KOPT-K1 (cell line): ENCODE data around the gene SPATA16.

ENCODE experiments used
- H3K27ac ChIP-seq: fragments of 200-600 bp; sonication (generic); 2 replicates; pipeline ENCODE4 v1.5.1; 2016; ENCODE audit warnings: antibody characterized with exemption, mild to moderate bottlenecking, low read depth, low read length; ENCODE audit not compliant: poor library complexity, severe bottlenecking
- H3K36me3 ChIP-seq: fragments of 200-600 bp; sonication (generic); 2 replicates; pipeline ENCODE4 v1.5.1; 2017; ENCODE audit warnings: antibody characterized with exemption, mild to moderate bottlenecking, low read length, moderate library complexity; ENCODE audit not compliant: insufficient read depth
- H3K9me3 ChIP-seq: fragments of 200-600 bp; sonication (generic); 2 replicates; pipeline ENCODE4 v1.5.1; 2017; ENCODE audit warnings: antibody characterized with exemption, low read length, mild to moderate bottlenecking; ENCODE audit not compliant: insufficient read depth, poor library complexity, severe bottlenecking

SPATA16 gene

GRCh38 chr3:173003956-173004355 lies 137.1 kb downstream of the SPATA16 start:
- H3K27ac ChIP-seq, result no peak overlapping the region
- no peaks in the 10 kb centered on the region for H3K9me3 ChIP-seq
- no peaks in the 10 kb centered on the region for H3K36me3 ChIP-seq

GRCh38 chr3:173003471-173003870 lies 137.6 kb downstream of the SPATA16 start:
- H3K9me3 ChIP-seq, result no peaks in the 10 kb centered on the region
- H3K36me3 ChIP-seq, result no peaks in the 10 kb centered on the region
- no peak overlapping the region for H3K27ac ChIP-seq

DNA sequence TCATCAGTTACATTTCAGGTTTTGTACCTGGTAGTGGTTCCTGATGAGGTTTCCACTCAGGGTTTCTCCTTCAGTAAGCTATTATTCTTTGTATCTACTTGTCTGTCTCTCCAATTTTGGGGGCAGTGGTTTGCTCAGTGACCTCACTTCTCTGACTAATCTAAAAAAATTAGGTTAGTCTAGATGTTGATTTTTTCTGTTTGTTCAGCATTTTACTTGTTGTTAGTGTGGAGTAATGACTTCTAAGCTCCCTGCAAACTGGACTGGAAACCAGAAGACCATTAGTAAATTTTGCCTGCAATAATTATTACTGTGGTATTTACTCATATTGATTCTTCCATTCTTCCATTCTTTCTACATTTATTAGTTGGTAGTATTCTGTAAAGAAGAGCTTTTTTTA lies 139.4 kb downstream of the SPATA16 start:
- Histone ChIP-seq H3K9me3 (no peaks in the 10 kb centered on the region), H3K27ac (no peak overlapping the region)

DNA sequence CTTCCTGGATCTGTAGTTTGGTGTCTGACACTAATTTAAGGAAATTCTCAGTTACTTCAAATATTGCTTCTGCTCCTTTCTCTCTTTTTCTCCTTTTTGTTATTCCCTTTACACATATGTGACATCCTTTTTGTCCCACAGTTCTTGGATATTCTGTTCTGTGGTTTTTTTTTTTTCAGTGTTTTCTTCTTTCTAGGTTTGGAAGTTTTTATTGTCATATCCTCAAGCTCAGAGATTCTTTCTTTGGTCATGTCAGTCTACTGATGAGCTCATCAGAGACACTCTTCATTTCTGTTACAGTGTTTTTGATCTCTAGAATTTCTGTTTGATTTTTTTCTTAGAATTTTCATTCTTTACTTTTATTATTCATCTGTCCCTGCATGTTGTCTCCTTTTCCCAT lies 140.5 kb downstream of the SPATA16 start:
- Histone ChIP-seq H3K27ac (no peak overlapping the region), H3K36me3 (no peaks in the 10 kb centered on the region), H3K9me3 (no peaks in the 10 kb centered on the region)

More for the DNA sequence above, 139.4 kb downstream of the SPATA16 start:
- no peaks in the 10 kb centered on the region for H3K36me3 ChIP-seq

DNA sequence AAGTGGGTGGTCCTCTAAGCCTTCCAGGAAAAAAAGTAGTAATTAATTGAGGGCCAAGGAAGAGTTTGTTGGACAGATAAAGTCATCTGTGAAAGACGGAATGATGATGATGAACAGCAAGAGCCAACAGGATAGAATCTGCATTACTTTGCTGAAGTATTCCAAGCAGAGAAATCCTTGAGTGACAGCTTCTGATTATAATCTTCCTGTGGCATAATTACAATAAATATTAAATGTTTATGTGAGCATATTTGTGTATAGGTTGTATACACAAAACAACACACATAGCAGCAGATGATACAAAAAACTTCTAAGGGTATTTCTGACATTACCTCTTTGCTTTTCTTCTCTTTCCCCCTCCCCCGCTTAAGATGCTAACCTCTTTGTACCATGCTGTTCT lies 147.6 kb downstream of the SPATA16 start:
- Histone ChIP-seq H3K27ac (no peak overlapping the region), H3K36me3 (no peaks in the 10 kb centered on the region), H3K9me3 (no peaks in the 10 kb centered on the region)

DNA sequence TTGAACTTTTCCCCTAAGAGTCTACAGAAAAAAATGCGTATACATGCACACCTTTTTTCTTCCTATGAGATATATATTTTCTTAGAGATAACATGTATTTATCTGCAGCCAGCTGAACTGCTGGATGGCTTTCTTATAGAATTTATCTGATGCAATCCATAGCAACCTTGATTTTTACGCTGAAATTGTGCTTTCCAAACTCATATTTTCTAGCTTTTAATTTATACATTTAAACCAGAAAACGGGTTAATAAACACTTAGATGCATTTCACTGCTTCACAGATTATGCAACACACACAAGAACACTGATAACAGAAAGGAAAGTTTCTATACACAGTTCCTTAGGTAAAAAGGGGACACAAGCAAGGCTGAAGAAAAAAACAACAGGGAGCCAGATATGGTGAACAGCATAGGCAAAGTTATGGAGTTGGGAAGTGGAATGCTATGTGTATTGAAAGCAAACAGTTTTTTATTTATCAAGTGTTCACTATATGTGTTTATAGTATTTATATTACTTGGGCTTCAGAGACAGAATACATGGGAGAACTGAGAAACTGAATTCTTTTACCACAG lies 149.5 kb downstream of the SPATA16 start:
- no peaks in the 10 kb centered on the region for H3K9me3 ChIP-seq
- H3K36me3 ChIP-seq, result no peaks in the 10 kb centered on the region
- no peak overlapping the region for H3K27ac ChIP-seq

DNA sequence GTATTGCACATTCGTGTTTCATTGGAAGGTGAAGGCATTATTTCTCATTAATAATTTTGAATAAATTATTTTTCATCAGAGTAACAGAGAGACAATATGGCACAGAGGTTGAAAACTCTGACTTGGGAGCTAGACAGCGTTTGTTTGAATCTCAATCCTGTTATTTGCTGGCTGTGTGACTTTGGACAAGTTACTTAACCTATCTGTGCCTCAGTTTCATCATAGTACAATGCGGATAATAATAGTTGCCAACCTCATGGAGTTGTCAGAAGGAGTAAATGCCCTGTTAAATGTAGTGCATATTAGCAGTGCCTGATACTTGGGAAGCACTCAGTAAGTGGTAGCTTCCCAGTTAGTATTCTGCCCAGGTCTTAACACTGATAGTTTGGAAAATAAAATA lies 151.7 kb downstream of the SPATA16 start:
- H3K36me3 ChIP-seq, result no peaks in the 10 kb centered on the region
- H3K27ac ChIP-seq, result no peak overlapping the region
- H3K9me3 ChIP-seq, result no peaks in the 10 kb centered on the region

DNA sequence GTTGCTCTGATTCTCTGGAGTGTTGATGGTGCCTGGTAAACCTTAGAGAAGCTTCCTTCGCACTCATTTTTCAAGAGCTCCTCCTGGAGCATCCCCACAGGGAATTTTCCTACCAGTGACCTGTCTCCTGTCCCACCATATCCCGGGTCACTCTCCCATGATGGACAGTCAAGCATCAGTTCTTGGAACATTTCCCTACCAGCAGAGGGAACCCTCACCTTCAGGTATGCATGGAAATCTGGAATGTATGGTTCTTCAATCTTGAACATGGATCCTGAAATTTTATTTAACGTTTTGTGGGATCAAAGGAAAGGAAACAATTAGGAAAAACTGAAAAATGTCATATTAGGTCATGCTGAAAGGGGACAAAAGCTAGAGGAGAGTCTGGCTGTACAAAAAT lies 153.8 kb downstream of the SPATA16 start:
- H3K27ac ChIP-seq, result no peak overlapping the region
- no peaks in the 10 kb centered on the region for H3K9me3 ChIP-seq
- no peaks in the 10 kb centered on the region for H3K36me3 ChIP-seq

- H3K36me3 ChIP-seq, result no peaks in the 10 kb centered on the region
These were observed 156.1 kb downstream of the SPATA16 start for GRCh38 chr3:172984914-172985313.

DNA sequence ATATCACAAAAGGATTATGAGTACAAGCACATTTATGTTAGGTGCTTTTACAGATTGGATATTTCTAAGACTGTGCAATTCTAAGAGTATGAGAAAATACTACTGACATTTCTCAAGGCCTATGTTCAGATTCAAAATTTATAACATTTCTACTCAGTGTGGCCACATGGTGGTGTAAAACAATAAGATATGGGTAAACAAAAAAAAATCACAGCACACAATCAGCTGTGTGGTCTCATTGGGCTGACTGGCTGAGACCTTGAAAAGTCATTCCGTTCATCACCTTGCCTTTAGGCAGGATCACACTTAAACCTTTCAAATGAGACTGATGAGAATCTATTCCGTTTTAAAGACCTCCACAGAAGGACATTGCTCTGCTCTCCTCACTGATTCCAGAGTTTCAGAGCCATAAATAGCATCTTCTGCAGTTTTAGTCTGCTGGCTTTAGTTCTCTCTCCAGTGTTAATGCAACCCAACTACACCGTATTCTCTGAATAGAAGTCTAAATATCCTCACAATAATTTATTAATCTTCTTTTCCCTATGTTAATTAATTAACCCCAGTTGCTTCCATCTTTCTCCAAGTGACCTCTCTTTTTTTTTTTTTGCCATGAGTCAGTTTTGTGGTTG lies 158.2 kb downstream of the SPATA16 start:
- no peaks in the 10 kb centered on the region for H3K9me3 ChIP-seq
- no peaks in the 10 kb centered on the region for H3K36me3 ChIP-seq
- H3K27ac ChIP-seq, result no peak overlapping the region

More at GRCh38 chr3:172984914-172985313, 156.1 kb downstream of the SPATA16 start:
- Histone ChIP-seq H3K9me3 (no peaks in the 10 kb centered on the region), H3K27ac (no peak overlapping the region)

- Histone ChIP-seq H3K9me3 (no peaks in the 10 kb centered on the region), H3K36me3 (no peaks in the 10 kb centered on the region), H3K27ac (no peak overlapping the region)
These were observed 159.5 kb downstream of the SPATA16 start for GRCh38 chr3:172981407-172981983.

DNA sequence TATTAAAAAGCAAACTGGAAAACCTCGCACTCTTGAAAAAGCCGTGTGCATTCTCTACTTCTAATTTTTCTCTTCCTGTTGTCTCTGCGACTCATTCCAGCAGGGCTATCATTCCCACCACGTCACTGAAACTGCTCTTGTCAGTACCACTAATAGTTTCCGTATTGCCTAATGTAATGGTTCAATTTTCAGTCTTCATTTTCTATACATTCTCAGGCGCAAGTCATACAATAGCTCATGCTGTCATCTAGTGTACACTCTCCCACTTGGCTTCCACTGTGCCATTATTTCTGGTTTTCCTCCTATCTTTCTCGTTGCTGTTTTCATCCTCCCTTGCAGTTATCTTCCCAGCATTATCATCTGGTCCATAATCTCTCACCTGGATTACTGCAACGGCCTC lies 160.2 kb downstream of the SPATA16 start:
- Histone ChIP-seq H3K9me3 (no peaks in the 10 kb centered on the region), H3K36me3 (no peaks in the 10 kb centered on the region), H3K27ac (no peak overlapping the region)

DNA sequence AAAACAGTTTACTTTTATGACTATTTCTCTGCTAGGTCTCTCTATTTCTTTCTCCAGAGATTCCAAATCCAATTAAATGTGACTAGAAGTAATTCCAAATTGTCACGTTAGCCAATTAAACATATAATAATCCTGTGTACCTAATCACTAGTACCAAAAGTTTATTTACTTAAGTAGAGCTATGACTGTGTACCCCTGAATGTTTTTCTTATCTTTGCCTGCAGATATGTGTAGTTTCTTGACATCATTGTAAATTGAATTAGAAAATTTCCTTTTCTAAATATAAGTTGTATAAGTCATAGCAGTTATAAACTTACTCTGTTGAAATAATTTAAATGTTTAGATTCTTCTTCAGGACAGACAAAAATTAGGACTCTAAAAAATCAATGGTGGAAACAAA lies 163.3 kb downstream of the SPATA16 start:
- no peaks in the 10 kb centered on the region for H3K9me3 ChIP-seq
- H3K27ac ChIP-seq, result no peak overlapping the region
- H3K36me3 ChIP-seq, result no peaks in the 10 kb centered on the region

GRCh38 chr3:172974969-172975368 lies 166.1 kb downstream of the SPATA16 start:
- no peaks in the 10 kb centered on the region for H3K36me3 ChIP-seq
- no peak overlapping the region for H3K27ac ChIP-seq
- H3K9me3 ChIP-seq, result no peaks in the 10 kb centered on the region

GRCh38 chr3:172973799-172974198 lies 167.2 kb downstream of the SPATA16 start:
- no peaks in the 10 kb centered on the region for H3K9me3 ChIP-seq
- no peaks in the 10 kb centered on the region for H3K36me3 ChIP-seq
- no peak overlapping the region for H3K27ac ChIP-seq

DNA sequence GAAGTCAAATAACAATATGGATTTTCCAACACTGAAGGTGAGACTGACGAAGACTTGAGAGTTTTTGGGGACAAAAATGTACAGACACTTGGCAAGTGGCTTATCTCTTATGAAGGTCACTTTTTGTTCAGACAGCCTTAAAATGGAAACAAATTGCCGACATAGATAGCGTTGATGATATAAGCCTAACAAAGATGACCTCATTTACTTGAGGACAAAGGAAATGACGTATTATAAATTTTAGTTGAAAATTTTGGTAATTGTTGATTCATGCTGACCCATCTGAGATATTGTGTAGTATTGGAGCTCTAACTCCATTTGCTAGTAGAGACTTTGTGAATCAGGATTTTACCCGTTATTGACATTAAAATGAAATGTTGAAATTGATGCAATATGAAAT lies 168.3 kb downstream of the SPATA16 start:
- Histone ChIP-seq H3K9me3 (no peaks in the 10 kb centered on the region), H3K27ac (no peak overlapping the region), H3K36me3 (no peaks in the 10 kb centered on the region)
